ENCODE measurements around the gene PDE4B. TPM values are rescaled to one million over a fixed set of nuclear protein-coding genes. Genes with fewer than 3 reads are reported as not detected.

The PDE4B gene
- total RNA-seq, 1 experiment from 2014 or later, result 1.4 TPM

DNA sequence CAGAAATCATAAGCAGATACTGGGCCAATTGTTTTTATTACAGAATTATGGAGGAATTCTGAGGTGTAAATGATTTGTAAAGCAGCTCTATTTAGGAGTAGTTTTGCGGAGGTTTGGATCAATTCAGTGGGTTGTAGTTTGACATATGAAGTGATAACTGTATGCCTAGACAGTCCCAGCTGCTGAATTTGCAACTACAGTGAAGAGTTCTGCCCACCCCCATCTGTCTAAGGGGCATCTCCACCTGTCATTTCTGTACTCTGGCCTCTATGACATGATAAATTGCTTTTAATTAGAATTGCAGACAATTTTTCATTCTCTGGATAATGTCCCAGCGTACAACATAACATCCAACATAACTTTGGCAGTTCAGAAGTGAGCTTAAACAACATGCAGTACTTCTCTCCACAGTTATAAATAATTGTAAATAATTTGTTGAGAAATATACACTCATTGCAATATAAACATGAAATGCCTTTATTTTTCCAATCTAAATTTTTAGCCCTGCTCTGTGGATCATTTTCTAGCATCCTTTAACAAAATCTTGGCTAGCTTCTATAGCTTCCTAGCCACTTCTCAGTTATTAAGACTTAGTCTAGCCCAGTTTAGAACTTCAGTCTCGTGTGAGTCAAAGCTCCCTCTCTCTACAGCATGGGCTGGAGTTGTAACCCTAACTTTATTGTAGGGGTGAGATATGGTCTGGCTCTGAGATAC, 52.3 kb downstream of the PDE4B start:
- Histone ChIP-seq H2AFZ (ENCODE audit: low read length) (no peak overlapping the region), H4K20me1 (ENCODE audit: low read length) (0 out of 2 replicates have a peak, but pooled peaks cover 3% of the 10 kb centered on the region), H3K9me2 (replicated peaks; ENCODE audit: low read length) (no peaks in the 10 kb centered on the region), H3K4me2 (ENCODE audit: low read length) (no peak overlapping the region), H3K36me3 (ENCODE audit: low read depth, low read length) (no peaks in the 10 kb centered on the region), H3K9ac (ENCODE audit: low read length) (no peak overlapping the region), H3K9me3 (ENCODE audit: low read length) (no peaks in the 10 kb centered on the region), H3F3A (ENCODE audit: low read length, unreplicated experiment) (no peaks in the 10 kb centered on the region), H3K4me3 (ENCODE audit: low read length) (no peak overlapping the region), H3K79me2 (ENCODE audit: low read length) (no peaks in the 10 kb centered on the region), H3K27me3 (ENCODE audit: low read length) (peaks cover 40% of the 10 kb centered on the region), H3K4me1 (ENCODE audit: insufficient read depth, low read length) (no peaks in the 10 kb centered on the region), H3K27ac (ENCODE audit: low read length) (no peak overlapping the region)
- intact Hi-C loops (cut with micrococcal nuclease), result no loop called here
- BruUV-seq (replicated peaks), result no TSS peak
- ChIA-PET CTCF (no interaction called here), POLR2A (ENCODE audit: unreplicated experiment) (no interaction called here)
- TF ChIP-seq CTCF (conservative IDR thresholded peaks at IDR 0.05; ENCODE audit: low read depth, low read length), result no peak
- no peak for TF ChIP-seq EZH2 (IDR thresholded peaks at IDR 0.05; ENCODE audit: low read length, unreplicated experiment)
- DNase-seq, result no peak
- no peak for ATAC-seq

- ChIA-PET POLR2A (ENCODE audit: unreplicated experiment) (no interaction called here), CTCF (no interaction called here)
- Histone ChIP-seq H3K4me2 (ENCODE audit: low read length) (no peak overlapping the region), H4K20me1 (ENCODE audit: low read length) (0 out of 2 replicates have a peak, but pooled peaks cover 3% of the 10 kb centered on the region), H3K9me3 (ENCODE audit: low read length) (no peaks in the 10 kb centered on the region), H3K9me2 (replicated peaks; ENCODE audit: low read length) (no peaks in the 10 kb centered on the region), H3K27me3 (ENCODE audit: low read length) (peaks cover 38% of the 10 kb centered on the region), H3K4me3 (ENCODE audit: low read length) (no peak overlapping the region), H3K36me3 (ENCODE audit: low read depth, low read length) (no peaks in the 10 kb centered on the region), H3F3A (ENCODE audit: low read length, unreplicated experiment) (no peaks in the 10 kb centered on the region), H2AFZ (ENCODE audit: low read length) (no peak overlapping the region), H3K79me2 (ENCODE audit: low read length) (no peaks in the 10 kb centered on the region), H3K27ac (ENCODE audit: low read length) (no peak overlapping the region), H3K4me1 (ENCODE audit: insufficient read depth, low read length) (no peaks in the 10 kb centered on the region), H3K9ac (ENCODE audit: low read length) (no peak overlapping the region)
- ATAC-seq (no peak), DNase-seq (no peak)
- TF ChIP-seq EZH2phosphoT487 (IDR thresholded peaks at IDR 0.05; ENCODE audit: borderline replicate concordance, low read length), result no peak
- no peak for TF ChIP-seq EZH2 (IDR thresholded peaks at IDR 0.05; ENCODE audit: low read length, unreplicated experiment)
- no peak for TF ChIP-seq CTCF (conservative IDR thresholded peaks at IDR 0.05; ENCODE audit: low read depth, low read length)
- intact Hi-C loops (cut with micrococcal nuclease), result no loop called here
- BruUV-seq (replicated peaks), result no TSS peak
Measured at GRCh38 chr1:65845535-65846060, 52.9 kb downstream of the PDE4B start.

GRCh38 chr1:65846866-65847265, 54.2 kb downstream of the PDE4B start:
- DNase-seq (no peak), ATAC-seq (no peak)
- H3K27me3 ChIP-seq (ENCODE audit: low read length), result peaks cover 29% of the 10 kb centered on the region
- BruUV-seq (replicated peaks), result no TSS peak
- TF ChIP-seq EZH2 (IDR thresholded peaks at IDR 0.05; ENCODE audit: low read length, unreplicated experiment) (no peak), CTCF (conservative IDR thresholded peaks at IDR 0.05; ENCODE audit: low read depth, low read length) (no peak), EZH2phosphoT487 (IDR thresholded peaks at IDR 0.05; ENCODE audit: borderline replicate concordance, low read length) (no peak)
- no peak overlapping the region for H3K4me3 ChIP-seq (ENCODE audit: low read length)
- H2AFZ ChIP-seq (ENCODE audit: low read length), result no peak overlapping the region
- 0 out of 2 replicates have a peak, but pooled peaks cover 3% of the 10 kb centered on the region for H4K20me1 ChIP-seq (ENCODE audit: low read length)
- CTCF ChIA-PET, result no interaction called here
- no peaks in the 10 kb centered on the region for H3K79me2 ChIP-seq (ENCODE audit: low read length)
- H3K36me3 ChIP-seq (ENCODE audit: low read depth, low read length), result no peaks in the 10 kb centered on the region
- intact Hi-C loops (cut with micrococcal nuclease), result no loop called here
- H3K27ac ChIP-seq (ENCODE audit: low read length), result no peak overlapping the region
- POLR2A ChIA-PET (ENCODE audit: unreplicated experiment), result no interaction called here
- H3K9me2 ChIP-seq (replicated peaks; ENCODE audit: low read length), result no peaks in the 10 kb centered on the region
- no peak overlapping the region for H3K9ac ChIP-seq (ENCODE audit: low read length)
- no peak overlapping the region for H3K4me2 ChIP-seq (ENCODE audit: low read length)
- H3K4me1 ChIP-seq (ENCODE audit: insufficient read depth, low read length), result no peaks in the 10 kb centered on the region
- H3K9me3 ChIP-seq (ENCODE audit: low read length), result no peaks in the 10 kb centered on the region
- H3F3A ChIP-seq (ENCODE audit: low read length, unreplicated experiment), result no peaks in the 10 kb centered on the region

All from PC-3 (cell line).